OCI-LY3 (cell line): Measurements from ENCODE around the gene CBR3.

ENCODE experiments used
- CTCF ChIP-seq: fragments of 200-600, 300-600 bp; sonication (generic); IDR thresholded peaks from 2 replicates; pipeline ENCODE4 v1.5.1; 2014; ENCODE audit warnings: antibody characterized with exemption, low read length, low read depth
- EZH2phosphoT487 ChIP-seq: fragments of 200-600 bp; shearing (Covaris generic); IDR thresholded peaks from 2 replicates; pipeline ENCODE4 v1.6.1; 2018; ENCODE audit warnings: antibody characterized with exemption, mixed run types, low read depth

DNA sequence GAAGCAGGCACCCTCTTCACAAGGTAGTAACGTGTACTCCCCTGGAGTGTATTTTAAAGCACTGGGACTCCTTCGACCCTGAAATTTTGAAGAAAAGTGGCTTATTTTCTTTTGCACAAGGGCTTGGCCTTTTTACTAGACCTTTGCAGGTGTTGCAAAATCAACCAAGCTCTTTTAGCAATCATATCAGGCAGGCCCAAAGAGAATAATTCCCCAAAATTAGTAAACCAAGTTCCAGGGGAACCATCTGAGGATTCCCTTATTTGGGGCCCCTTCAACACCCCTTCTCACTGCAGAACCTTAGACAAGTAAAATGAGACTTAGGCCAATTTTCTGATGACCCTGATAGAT lies 36.7 kb upstream of the CBR3 start:
- TF ChIP-seq CTCF (no peak), EZH2phosphoT487 (no peak)
